Muscle of arm (tissue), 14 donors: ENCODE measurements around the gene ZNF175. TPM values are rescaled to one million over a fixed set of nuclear protein-coding genes. Genes with fewer than 3 reads are reported as not detected.

ENCODE experiments used
- DNase-seq: peaks from one replicate; pipeline ENCODE4 v3.0.0-alpha.2; 2013
- long read RNA-seq, 11 donors: transcript quantifications; one replicate each; lab custom pipeline, GENCODE V29; 2026
- polyA plus RNA-seq, 12 donors: library from polyadenylated mRNA; unstranded; fragments of 120-200 nt; gene quantifications; one replicate each; pipeline ENCODE4 v1.2.1, GENCODE V29; 2013; ENCODE audit not compliant: insufficient read length in 12 of 12

Gene ZNF175
- 10 to 100 TPM in 2 of 12 donors, 1 to 10 TPM in 9, not detected in 1; 6.9 to 14.0 (median 9.2) TPM for polyA plus RNA-seq
- long read RNA-seq, donor 1, result 0 reads
- long read RNA-seq, donor 2, full-length matches to known transcripts, result 3 of 3 reads
- long read RNA-seq, donor 2, partial matches to known transcripts, result 0 of 3 reads
- long read RNA-seq, donor 2, other reads (novel, unspliced or antisense), result 0 of 3 reads
- long read RNA-seq, donor 3, result 0 reads
- long read RNA-seq, donor 4, result 0 reads
- long read RNA-seq, donor 5, full-length matches to known transcripts, result 2 of 2 reads
- long read RNA-seq, donor 5, partial matches to known transcripts, result 0 of 2 reads
- long read RNA-seq, donor 5, other reads (novel, unspliced or antisense), result 0 of 2 reads
- long read RNA-seq, donor 6, full-length matches to known transcripts, result 2 of 2 reads
- long read RNA-seq, donor 6, partial matches to known transcripts, result 0 of 2 reads
- long read RNA-seq, donor 6, other reads (novel, unspliced or antisense), result 0 of 2 reads
- long read RNA-seq, donor 7, full-length matches to known transcripts, result 1 of 1 reads
- long read RNA-seq, donor 7, partial matches to known transcripts, result 0 of 1 reads
- long read RNA-seq, donor 7, other reads (novel, unspliced or antisense), result 0 of 1 reads
- long read RNA-seq, donor 8, full-length matches to known transcripts, result 1 of 1 reads
- long read RNA-seq, donor 8, partial matches to known transcripts, result 0 of 1 reads
- long read RNA-seq, donor 8, other reads (novel, unspliced or antisense), result 0 of 1 reads
- long read RNA-seq, donor 9, full-length matches to known transcripts, result 3 of 3 reads
- long read RNA-seq, donor 9, partial matches to known transcripts, result 0 of 3 reads
- long read RNA-seq, donor 9, other reads (novel, unspliced or antisense), result 0 of 3 reads
- long read RNA-seq, donor 10, result 0 reads
- long read RNA-seq, donor 11, full-length matches to known transcripts, result 2 of 2 reads
- long read RNA-seq, donor 11, partial matches to known transcripts, result 0 of 2 reads
- long read RNA-seq, donor 11, other reads (novel, unspliced or antisense), result 0 of 2 reads

- DNase-seq, result peak; percentile 98
Measured at GRCh38 chr19:51570962-51571575, at the start of gene ZNF175. ZNF175 (plus strand) TSS chr19:51571283; CDS start chr19:51573330, 2,047 bp downstream.

- DNase-seq, result no peak
Measured at GRCh38 chr19:51521357-51521756, 49.7 kb upstream of the ZNF175 start.

GRCh38 chr19:51521781-51522180 lies 49.3 kb upstream of the ZNF175 start:
- DNase-seq, result no peak

GRCh38 chr19:51524666-51525264 lies 46.3 kb upstream of the ZNF175 start:
- no peak for DNase-seq

GRCh38 chr19:51525651-51526050 lies 45.4 kb upstream of the ZNF175 start:
- DNase-seq, result no peak

GRCh38 chr19:51529301-51529700 lies 41.8 kb upstream of the ZNF175 start:
- no peak for DNase-seq

- no peak for DNase-seq
Measured at GRCh38 chr19:51530616-51531015, 40.5 kb upstream of the ZNF175 start.

- DNase-seq, result peak; percentile 27
Measured at GRCh38 chr19:51531349-51532315, 39.5 kb upstream of the ZNF175 start, which contains the start of gene SIGLEC6. SIGLEC6 (minus strand) TSS chr19:51531670; CDS start chr19:51531648, 22 bp downstream.

- no peak for DNase-seq
Measured at GRCh38 chr19:51535535-51535934, 35.5 kb upstream of the ZNF175 start.

- no peak for DNase-seq
Measured at GRCh38 chr19:51539821-51540366, 31.2 kb upstream of the ZNF175 start.

GRCh38 chr19:51541458-51542357 lies 29.4 kb upstream of the ZNF175 start:
- DNase-seq, result no peak

- no peak for DNase-seq
Measured at GRCh38 chr19:51542699-51543098, 28.4 kb upstream of the ZNF175 start.

- no peak for DNase-seq
Measured at GRCh38 chr19:51544038-51544437, 27.0 kb upstream of the ZNF175 start.

- no peak for DNase-seq
Measured at GRCh38 chr19:51546107-51546649, 24.9 kb upstream of the ZNF175 start.

GRCh38 chr19:51546650-51547396 lies 24.3 kb upstream of the ZNF175 start:
- no peak for DNase-seq

GRCh38 chr19:51547397-51548212 lies 23.5 kb upstream of the ZNF175 start:
- DNase-seq, result no peak

- no peak for DNase-seq
Measured at GRCh38 chr19:51548213-51548651, 22.9 kb upstream of the ZNF175 start.
